Glutamatergic neuron (in vitro differentiated cells): Measurements from ENCODE around the gene SLC47A2. TPM values are rescaled to one million over a fixed set of nuclear protein-coding genes. Genes with fewer than 3 reads are reported as not detected.

Experiments used
- DNase-seq: peaks from one replicate; pipeline ENCODE4 v3.0.0; 2022
- H3K27ac Mint-ChIP-seq: one replicate; pipeline ENCODE4 v1.8.0; 2020; ENCODE audit warnings: mild to moderate bottlenecking, mixed read lengths, inconsistent platforms; ENCODE audit not compliant: unreplicated experiment
- H3K27me3 Mint-ChIP-seq: one replicate; pipeline ENCODE4 v1.8.0; 2020; ENCODE audit warnings: mild to moderate bottlenecking, moderate library complexity, mixed read lengths, inconsistent platforms; ENCODE audit not compliant: unreplicated experiment
- H3K36me3 Mint-ChIP-seq: one replicate; pipeline ENCODE4 v1.8.0; 2020; ENCODE audit warnings: mild to moderate bottlenecking, mixed read lengths, inconsistent platforms; ENCODE audit not compliant: unreplicated experiment
- H3K4me1 Mint-ChIP-seq: one replicate; pipeline ENCODE4 v1.8.0; 2020; ENCODE audit warnings: mild to moderate bottlenecking, low read depth, mixed read lengths, inconsistent platforms; ENCODE audit not compliant: unreplicated experiment
- H3K4me3 Mint-ChIP-seq: one replicate; pipeline ENCODE4 v1.8.0; 2020; ENCODE audit warnings: mild to moderate bottlenecking, mixed read lengths, inconsistent platforms; ENCODE audit not compliant: unreplicated experiment
- H3K9me3 Mint-ChIP-seq: one replicate; pipeline ENCODE4 v1.8.0; 2020; ENCODE audit warnings: mild to moderate bottlenecking, moderate library complexity, mixed read lengths, inconsistent platforms; ENCODE audit not compliant: unreplicated experiment
- total RNA-seq: library from RNA; stranded (reverse); fragmentation: NEBNext Ultra II Directional; extraction: Animal tissue kit (Norgen Biotek cat#: 25700); gene quantifications from one replicate; pipeline ENCODE4 v1.2.1, GENCODE V29; 2021; ENCODE audit not compliant: unreplicated experiment
- TF ChIP-seq, protein P1 (sequence below): fragments of 200-600 bp; sonication (generic); IDR thresholded peaks from one replicate; pipeline ENCODE4 v1.5.0; 2021; ENCODE audit not compliant: partially characterized antibody, unreplicated experiment

SLC47A2 gene
- total RNA-seq, 1 donor from 2014 or later: not detected

DNA sequence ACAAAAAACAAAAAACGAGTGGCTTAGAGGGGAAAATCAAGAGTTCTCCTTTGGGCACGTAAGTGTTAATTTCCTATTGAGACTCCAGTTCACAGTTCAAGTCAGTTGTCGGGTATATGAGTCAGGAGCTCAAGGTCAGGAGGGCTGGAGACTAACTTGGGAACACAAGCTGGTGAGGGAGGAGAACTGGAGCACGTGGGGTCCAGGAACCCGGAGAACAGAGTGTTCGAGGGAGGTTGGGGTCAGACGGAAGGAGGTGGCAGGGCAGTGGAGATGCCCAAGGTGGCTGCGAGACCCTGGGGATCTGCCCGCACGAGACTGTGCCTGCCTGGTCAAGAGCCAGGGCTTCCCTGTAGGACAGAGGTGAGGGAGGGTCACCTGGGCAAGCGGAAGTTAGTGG is 19.7 kb upstream of the SLC47A2 start:
- DNase-seq: no peak
- TF ChIP-seq, protein P1, sequence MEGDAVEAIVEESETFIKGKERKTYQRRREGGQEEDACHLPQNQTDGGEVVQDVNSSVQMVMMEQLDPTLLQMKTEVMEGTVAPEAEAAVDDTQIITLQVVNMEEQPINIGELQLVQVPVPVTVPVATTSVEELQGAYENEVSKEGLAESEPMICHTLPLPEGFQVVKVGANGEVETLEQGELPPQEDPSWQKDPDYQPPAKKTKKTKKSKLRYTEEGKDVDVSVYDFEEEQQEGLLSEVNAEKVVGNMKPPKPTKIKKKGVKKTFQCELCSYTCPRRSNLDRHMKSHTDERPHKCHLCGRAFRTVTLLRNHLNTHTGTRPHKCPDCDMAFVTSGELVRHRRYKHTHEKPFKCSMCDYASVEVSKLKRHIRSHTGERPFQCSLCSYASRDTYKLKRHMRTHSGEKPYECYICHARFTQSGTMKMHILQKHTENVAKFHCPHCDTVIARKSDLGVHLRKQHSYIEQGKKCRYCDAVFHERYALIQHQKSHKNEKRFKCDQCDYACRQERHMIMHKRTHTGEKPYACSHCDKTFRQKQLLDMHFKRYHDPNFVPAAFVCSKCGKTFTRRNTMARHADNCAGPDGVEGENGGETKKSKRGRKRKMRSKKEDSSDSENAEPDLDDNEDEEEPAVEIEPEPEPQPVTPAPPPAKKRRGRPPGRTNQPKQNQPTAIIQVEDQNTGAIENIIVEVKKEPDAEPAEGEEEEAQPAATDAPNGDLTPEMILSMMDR: no peak
- no peak overlapping the region for H3K4me3 Mint-ChIP-seq
- no peaks in the 10 kb centered on the region for H3K36me3 Mint-ChIP-seq
- peaks cover 5% of the 10 kb centered on the region for H3K27me3 Mint-ChIP-seq
- no peaks in the 10 kb centered on the region for H3K4me1 Mint-ChIP-seq
- no peak overlapping the region for H3K27ac Mint-ChIP-seq
- no peaks in the 10 kb centered on the region for H3K9me3 Mint-ChIP-seq

DNA sequence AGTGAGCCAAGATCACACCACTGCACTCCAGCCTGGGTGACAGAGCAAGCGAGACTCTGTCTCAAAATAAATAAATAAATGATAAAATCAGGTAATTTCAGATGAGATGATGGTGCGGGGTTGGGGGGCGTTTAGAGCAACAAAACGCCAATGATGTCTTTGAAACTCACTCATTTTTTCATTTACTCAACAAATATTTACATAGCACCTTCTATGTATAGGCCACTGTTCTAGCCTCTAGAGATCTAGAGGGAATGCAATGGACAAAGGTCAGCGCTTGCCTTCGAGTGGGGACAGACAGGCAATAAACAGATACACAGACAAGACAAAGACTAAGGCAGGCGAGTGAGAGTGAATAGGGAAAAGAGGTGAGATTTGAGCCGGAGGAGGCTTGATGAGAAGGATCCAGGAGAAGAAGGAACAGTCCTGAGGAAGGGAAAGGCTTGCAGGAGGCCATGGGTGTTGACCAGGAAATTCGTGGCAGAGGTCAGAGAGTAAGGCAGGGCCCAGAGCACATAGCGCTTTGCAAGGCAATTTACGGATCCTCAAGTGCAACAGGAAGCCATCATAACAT is 17.7 kb upstream of the SLC47A2 start:
- Mint-ChIP-seq H3K36me3 (no peaks in the 10 kb centered on the region), H3K4me3 (no peak overlapping the region), H3K27me3 (peaks cover 3% of the 10 kb centered on the region), H3K4me1 (no peaks in the 10 kb centered on the region), H3K9me3 (no peaks in the 10 kb centered on the region), H3K27ac (no peak overlapping the region)
- TF ChIP-seq, protein P1: no peak
- DNase-seq: no peak

DNA sequence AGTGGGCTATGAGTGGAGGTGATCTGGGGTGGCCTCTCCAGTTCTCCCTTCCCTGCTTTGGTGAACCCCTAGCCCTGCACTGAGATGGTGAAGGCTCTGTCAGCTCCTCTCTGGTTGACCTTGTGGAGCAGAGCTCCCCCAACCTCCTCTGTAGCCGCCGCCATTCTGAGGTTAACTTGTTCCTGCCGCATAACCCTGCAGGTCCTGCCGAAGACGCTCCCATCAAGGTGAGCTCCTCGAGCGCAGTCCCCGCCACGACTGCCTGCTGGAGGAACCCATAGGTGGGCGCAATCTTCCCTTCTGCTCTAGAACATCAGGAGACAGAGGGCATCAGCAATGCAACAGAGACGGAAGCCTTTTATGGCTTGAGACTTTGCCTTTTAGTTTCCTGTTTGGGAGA is 15.2 kb upstream of the SLC47A2 start:
- no peak for DNase-seq
- Mint-ChIP-seq H3K36me3 (no peaks in the 10 kb centered on the region), H3K27ac (no peak overlapping the region), H3K9me3 (no peaks in the 10 kb centered on the region), H3K27me3 (no peaks in the 10 kb centered on the region), H3K4me3 (no peak overlapping the region), H3K4me1 (no peaks in the 10 kb centered on the region)
- TF ChIP-seq, protein P1: no peak

DNA sequence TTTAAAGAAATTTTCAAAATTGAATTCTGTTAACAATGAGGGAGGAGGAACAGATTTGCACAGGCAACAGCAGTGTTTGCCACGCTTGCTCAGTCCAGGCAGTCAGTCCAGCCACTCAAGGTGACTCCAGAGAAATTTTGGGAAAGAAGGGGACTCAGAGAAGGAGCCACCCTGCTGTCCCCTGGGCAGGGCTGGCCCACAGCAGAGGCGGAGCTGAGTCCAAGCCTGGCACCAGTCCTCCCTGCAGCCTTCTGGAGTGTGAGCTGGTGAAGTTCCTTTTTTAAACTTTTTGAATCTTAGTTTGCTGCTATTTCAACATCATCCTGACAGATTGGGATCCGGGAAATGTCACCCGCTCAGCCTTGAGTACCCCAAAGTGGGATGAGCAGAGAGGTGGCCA is 14.5 kb upstream of the SLC47A2 start:
- Mint-ChIP-seq H3K27me3 (no peaks in the 10 kb centered on the region), H3K4me1 (no peaks in the 10 kb centered on the region), H3K4me3 (no peak overlapping the region), H3K27ac (no peak overlapping the region), H3K9me3 (no peaks in the 10 kb centered on the region), H3K36me3 (no peaks in the 10 kb centered on the region)
- TF ChIP-seq, protein P1: no peak
- DNase-seq: no peak

DNA sequence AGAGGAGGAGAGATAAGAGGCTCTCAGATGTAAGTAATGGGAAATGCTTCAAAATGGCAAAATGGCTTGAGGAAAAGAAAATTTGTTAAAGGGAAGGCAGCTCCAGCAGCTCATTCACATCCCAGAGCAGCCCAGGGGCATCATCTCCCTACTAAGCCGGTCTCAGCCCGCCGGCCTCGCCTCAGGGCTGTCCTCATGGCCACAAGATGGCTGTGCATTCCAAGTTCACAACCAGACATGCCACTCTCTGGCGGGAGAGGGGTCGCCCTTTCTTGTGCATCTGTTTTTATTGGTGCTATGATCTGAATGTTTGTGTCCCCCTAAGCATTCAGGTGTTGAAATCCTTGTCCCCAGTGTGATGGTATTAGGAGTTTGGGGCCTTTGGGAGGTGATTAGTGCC is 13.5 kb upstream of the SLC47A2 start:
- Mint-ChIP-seq H3K4me3 (no peak overlapping the region), H3K27me3 (no peaks in the 10 kb centered on the region), H3K36me3 (peaks cover 7% of the 10 kb centered on the region), H3K4me1 (no peaks in the 10 kb centered on the region), H3K9me3 (no peaks in the 10 kb centered on the region), H3K27ac (no peak overlapping the region)
- DNase-seq: no peak
- TF ChIP-seq, protein P1: no peak
